Fibroblast of gingiva (primary cell): ENCODE results near the gene GPR137C.
A peak's percentile ranks its signal among the peaks of the same experiment; 100 is the strongest.

Source experiments
- DNase-seq: peaks from one replicate; pipeline ENCODE4 v3.0.0-alpha.2; 2011; ENCODE audit warnings: low read depth

The GPR137C gene, protein sequence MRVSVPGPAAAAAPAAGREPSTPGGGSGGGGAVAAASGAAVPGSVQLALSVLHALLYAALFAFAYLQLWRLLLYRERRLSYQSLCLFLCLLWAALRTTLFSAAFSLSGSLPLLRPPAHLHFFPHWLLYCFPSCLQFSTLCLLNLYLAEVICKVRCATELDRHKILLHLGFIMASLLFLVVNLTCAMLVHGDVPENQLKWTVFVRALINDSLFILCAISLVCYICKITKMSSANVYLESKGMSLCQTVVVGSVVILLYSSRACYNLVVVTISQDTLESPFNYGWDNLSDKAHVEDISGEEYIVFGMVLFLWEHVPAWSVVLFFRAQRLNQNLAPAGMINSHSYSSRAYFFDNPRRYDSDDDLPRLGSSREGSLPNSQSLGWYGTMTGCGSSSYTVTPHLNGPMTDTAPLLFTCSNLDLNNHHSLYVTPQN

GRCh38 chr14:52552063-52552988 lies at the start of gene GPR137C, which contains the start of gene TXNDC16:
Gene GPR137C, plus strand, starts transcription at chr14:52552836. Its CDS starts 312 bp downstream, at chr14:52553148.
Gene TXNDC16, minus strand, starts transcription at chr14:52552505. Its CDS starts 8,948 bp downstream, at chr14:52543557.
- DNase-seq = peak; percentile 99

- no peak for DNase-seq
These were observed 39.4 kb upstream of the GPR137C start for GRCh38 chr14:52513249-52513648.

- DNase-seq = no peak
These were observed 38.4 kb upstream of the GPR137C start for GRCh38 chr14:52514046-52514811.

DNA sequence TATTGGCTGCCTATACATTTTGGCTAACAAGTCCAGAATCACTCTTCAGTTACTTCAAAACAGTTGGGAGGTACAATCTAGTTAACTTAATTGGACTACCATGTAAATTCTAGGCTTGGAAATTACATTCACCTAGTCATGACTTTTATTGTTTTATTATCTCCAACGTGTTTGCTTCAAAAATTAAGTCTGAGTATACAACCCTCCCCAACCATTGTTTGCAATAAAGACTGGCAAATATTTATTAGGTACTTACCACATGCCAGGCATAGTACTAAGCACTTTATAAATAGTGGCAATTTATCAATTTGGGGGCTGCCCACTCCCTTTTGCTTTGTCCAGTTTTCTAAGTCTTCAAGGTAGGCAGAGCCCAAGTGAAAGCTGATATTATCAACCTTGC lies 30.6 kb upstream of the GPR137C start:
- no peak for DNase-seq

DNA sequence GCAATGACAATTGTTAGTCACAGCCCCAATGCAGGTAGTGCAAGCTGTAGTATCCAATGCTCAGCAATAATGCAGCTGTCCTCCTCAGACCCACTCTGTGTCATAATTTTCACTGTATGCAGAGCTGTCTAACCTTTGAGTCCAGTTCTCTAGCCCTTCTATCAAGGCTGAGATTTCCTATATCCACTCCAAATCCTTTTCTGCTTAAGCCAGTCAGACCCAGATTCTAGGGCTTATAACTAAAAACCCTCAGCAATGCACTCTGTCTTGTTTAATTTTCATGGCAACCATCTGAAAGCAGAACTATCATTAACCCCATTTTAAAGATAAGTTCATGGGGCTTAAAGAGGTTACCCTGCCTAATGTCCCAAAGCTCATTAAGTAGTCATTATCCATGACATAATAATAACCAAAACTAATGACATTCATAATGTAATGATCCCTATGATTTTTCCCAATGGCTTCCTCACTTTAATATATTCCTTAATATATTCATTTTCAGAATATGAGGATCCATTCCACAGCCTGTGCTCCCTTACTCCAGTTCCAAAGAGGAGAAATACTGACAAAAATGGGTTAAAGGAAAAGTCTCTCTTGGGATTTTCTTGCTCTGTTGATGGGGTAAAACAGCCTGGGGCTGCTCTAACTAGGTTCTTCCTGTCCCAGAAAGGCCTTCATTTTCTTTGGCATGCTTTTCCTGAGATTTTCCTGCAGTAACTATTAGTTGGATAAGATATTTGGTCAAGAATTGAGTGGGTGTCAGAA lies 29.9 kb upstream of the GPR137C start:
- DNase-seq = no peak

- no peak for DNase-seq
These were observed 25.6 kb upstream of the GPR137C start for GRCh38 chr14:52527052-52527451.

DNA sequence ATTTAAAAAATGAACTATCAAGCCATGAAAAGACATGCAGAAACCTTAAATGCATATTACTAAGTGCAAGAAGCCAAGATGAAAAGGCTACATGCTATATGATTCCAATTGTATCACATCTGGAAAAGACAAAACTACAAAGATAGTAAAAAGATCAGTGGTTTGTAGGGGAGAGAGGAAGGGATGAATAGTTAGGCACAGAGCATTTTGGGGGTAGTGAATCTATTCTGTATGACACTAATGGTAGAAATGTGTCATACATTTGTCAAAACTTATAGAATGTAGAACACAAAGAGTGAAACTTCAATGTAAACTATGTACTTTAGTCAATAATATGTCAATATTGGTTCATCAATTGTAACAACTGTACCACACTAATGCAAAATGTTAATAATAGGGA lies 21.2 kb upstream of the GPR137C start:
- DNase-seq = no peak

GRCh38 chr14:52536269-52536668 lies 16.4 kb upstream of the GPR137C start:
- no peak for DNase-seq

DNA sequence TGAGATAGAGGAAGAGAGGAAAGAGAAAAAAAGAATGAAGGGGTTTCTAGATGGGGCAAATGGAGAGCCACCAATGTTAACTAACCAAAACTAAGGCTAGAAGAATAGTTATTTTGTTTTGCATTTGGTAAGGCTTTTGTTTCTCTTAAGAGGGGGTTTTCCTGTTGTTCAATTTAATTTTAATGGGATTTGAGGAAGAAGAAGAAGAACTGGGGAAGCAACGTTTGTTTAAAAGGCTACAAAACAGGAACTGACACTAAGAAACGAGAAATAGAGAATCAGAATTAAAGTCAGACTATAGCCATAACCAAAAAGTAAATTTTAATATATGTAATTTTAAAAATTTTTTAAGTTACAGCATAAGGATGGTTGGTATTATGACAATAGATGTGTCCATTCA lies 14.0 kb upstream of the GPR137C start:
- DNase-seq = no peak

GRCh38 chr14:52545584-52546317 lies 6.9 kb upstream of the GPR137C start:
- DNase-seq = no peak

DNA sequence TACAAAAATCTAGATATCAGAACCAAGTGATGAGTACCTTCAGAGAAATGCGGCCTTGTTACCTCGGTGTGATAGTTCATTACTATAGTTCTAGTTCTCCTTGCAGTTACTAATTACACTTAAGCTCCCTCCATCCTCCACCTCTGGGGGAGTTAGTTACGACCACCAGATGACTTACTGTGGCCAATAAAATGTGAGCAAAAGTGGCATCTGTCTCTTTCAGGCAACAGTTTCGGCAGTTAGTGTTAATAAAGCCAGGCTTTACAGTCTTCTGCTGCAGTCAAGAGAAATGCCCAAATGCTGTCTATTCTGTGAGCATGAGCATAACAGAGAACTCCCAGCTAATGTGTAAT lies 6.3 kb upstream of the GPR137C start:
- no peak for DNase-seq

DNA sequence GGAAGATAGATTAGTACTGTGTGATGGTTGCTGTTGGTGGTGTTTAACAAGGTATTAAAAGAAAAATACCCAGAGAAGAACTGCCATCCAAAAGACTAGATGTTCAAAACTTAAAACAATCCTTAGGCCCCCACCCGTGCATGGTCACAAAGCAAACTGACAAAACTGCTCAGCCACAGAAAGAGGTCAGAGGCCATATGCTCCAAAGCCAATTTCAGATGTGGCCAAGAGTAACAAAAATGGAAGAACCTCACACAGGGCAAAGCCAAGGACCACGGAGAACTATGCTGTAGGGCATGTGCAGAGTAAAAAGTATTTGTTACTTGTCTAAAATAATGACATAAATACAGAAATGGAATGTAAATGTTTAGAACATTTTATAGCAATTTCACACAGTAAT lies 5.6 kb upstream of the GPR137C start:
- DNase-seq = no peak

DNA sequence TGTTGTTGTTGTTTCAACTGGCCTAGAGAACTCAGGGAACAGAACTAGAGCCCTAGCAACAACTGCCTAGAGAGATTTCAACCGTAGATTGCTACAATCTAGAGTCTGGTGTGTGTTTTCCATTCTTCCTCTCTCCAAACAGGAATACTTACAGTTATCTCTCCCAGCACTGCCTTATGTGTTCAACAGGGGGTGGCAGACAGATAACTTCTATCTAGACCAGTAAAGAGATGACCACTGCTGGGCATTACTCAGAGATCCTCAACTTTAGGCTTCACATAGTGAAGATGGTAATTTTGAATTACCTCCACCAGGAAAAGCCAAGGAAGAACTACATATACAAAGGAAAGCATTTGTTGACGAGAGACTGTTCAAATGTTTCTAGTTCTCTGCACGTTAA lies 5.1 kb upstream of the GPR137C start:
- DNase-seq = no peak

GRCh38 chr14:52550661-52551060 lies 2.0 kb upstream of the GPR137C start:
- no peak for DNase-seq

DNA sequence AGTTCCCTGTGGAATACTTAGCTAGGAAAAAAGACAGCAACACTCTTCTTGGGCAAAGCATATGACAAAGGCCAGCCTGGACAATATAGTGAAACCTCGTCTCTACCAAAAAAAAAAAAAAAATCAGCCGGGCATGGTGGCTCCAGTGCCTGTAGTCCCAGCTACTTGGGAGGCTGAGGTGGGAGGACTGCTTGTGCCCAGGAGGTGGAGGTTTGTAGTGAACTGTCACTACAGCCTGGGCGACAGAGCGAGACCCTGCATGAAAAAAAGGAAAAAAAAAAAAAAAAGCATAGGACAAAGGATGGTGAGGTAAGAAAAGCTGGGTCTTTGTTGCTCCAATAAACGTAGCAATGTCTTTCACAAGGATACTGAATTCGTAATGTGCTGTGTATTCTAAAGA lies 1.4 kb upstream of the GPR137C start:
- no peak for DNase-seq

DNA sequence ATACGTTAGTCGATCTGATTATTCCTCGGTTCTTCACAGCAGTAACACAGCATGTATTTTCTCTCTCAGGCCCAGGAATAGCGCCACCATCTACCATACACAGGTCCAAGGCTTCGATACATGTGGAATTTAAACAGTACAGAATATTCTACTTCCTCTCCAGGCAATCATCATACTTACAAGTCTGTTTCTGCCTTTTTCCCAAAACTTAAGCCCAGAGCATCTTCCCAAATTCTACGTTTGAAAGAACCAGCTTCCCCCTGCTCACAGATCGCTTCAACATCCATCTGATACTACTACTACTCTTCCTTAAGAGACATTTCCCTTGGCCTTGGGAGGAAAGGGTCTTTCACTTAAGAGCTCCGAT lies 957 bp upstream of the GPR137C start:
- DNase-seq = peak; percentile 23

DNA sequence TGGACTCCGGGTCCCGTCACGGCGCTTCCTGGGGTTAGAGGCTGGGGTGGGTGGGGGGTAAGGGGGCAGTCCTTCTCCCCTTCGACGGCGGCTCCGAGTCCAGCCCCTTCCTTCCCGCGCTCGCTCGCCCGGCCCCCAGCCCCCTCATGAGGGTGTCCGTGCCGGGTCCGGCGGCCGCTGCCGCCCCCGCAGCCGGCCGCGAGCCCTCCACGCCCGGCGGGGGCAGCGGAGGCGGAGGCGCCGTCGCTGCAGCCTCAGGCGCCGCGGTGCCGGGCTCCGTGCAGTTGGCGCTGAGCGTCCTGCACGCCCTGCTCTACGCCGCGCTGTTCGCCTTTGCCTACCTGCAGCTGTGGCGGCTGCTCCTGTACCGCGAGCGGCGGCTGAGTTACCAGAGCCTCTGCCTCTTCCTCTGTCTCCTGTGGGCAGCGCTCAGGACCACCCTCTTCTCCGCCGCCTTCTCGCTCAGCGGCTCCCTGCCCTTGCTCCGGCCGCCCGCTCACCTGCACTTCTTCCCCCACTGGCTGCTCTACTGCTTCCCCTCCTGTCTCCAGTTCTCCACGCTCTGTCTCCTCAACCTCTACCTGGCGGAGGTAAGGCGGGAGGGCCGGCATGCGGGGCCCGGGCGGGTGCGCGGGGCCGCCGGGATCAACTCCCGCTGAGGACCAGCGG lies 500 bp downstream of the GPR137C start:
- DNase-seq = no peak

- peak; percentile 70 for DNase-seq
These were observed 1.3 kb downstream of the GPR137C start for GRCh38 chr14:52553671-52554575.

DNA sequence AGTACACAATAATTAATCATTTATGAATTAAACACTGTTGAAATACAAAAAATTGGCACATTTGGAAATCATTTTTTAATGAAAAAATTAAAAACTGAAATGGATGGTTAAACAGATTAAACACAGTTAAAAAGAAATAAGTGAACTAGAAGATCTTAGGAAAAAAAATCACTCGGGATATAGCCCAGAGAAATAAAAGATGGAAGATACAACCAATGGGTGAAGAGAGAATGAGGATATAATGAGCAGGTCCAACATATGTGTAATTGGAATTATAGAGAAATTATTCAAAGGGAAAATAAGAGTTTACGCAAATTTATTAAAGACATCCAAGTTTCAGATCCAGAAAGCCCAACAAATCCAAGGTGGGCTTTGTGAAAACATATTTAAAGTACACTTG lies 6.1 kb downstream of the GPR137C start:
- no peak for DNase-seq
